H9 (cell line): ENCODE results near the gene ZNF784. TPM values are rescaled to one million over a fixed set of nuclear protein-coding genes. Genes with fewer than 3 reads are reported as not detected.

Source experiments
- DNase-seq: peaks from one replicate; pipeline ENCODE4 v3.0.0-alpha.2; 2017
- H2AFZ ChIP-seq: one replicate; pipeline ENCODE4 v1.6.1; 2013; ENCODE audit warnings: mild to moderate bottlenecking, low read length, control low read depth, moderate library complexity
- H2AK5ac ChIP-seq: 2 replicates; pipeline ENCODE4 v1.6.1; 2013; ENCODE audit warnings: low read length, control low read depth, mixed read lengths; ENCODE audit not compliant: insufficient read length
- H2BK120ac ChIP-seq: one replicate; pipeline ENCODE4 v1.6.1; 2013; ENCODE audit warnings: low read depth, mild to moderate bottlenecking, low read length, control low read depth, inconsistent platforms; ENCODE audit not compliant: poor library complexity, severe bottlenecking
- H2BK12ac ChIP-seq: 2 replicates; pipeline ENCODE4 v1.6.1; 2013; ENCODE audit warnings: low read length, control low read depth, mixed read lengths, low read depth; ENCODE audit not compliant: insufficient read length
- H2BK15ac ChIP-seq: 2 replicates; pipeline ENCODE4 v1.6.1; 2013; ENCODE audit warnings: low read depth, low read length, control low read depth
- H2BK20ac ChIP-seq: one replicate; pipeline ENCODE4 v1.6.1; 2013; ENCODE audit warnings: low read depth, mild to moderate bottlenecking, low read length, control low read depth, inconsistent platforms; ENCODE audit not compliant: poor library complexity, severe bottlenecking
- H2BK5ac ChIP-seq: 2 replicates; pipeline ENCODE4 v1.6.1; 2013; ENCODE audit warnings: low read length, control low read depth, mixed read lengths; ENCODE audit not compliant: insufficient read length
- H3K14ac ChIP-seq: 2 replicates; pipeline ENCODE4 v1.6.1; 2013; ENCODE audit warnings: low read length, control low read depth; ENCODE audit not compliant: insufficient read depth
- H3K18ac ChIP-seq: 2 replicates; pipeline ENCODE4 v1.6.1; 2013; ENCODE audit warnings: low read depth, mild to moderate bottlenecking, mixed read lengths, low read length, control low read depth; ENCODE audit not compliant: insufficient read length
- H3K23ac ChIP-seq: 2 replicates; pipeline ENCODE4 v1.6.1; 2013; ENCODE audit warnings: low read length, control low read depth, mixed read lengths, low read depth; ENCODE audit not compliant: insufficient read length
- H3K23me2 ChIP-seq: 2 replicates; pipeline ENCODE4 v1.6.1; 2013; ENCODE audit warnings: low read depth, mild to moderate bottlenecking, mixed read lengths, low read length, control low read depth; ENCODE audit not compliant: insufficient read length, poor library complexity, severe bottlenecking
- H3K27ac ChIP-seq: 2 replicates; pipeline ENCODE4 v1.5.1; 2013; ENCODE audit warnings: low read length, control low read depth, mixed read lengths, low read depth; ENCODE audit not compliant: insufficient read length
- H3K27me3 ChIP-seq: 2 replicates; pipeline ENCODE4 v1.6.1; 2013; ENCODE audit warnings: low read length, control low read depth, inconsistent platforms; ENCODE audit not compliant: insufficient read depth
- H3K4ac ChIP-seq: 2 replicates; pipeline ENCODE4 v1.6.1; 2013; ENCODE audit warnings: low read depth, mild to moderate bottlenecking, control low read depth, inconsistent platforms, low read length, moderate library complexity
- H3K4me1 ChIP-seq: 2 replicates; pipeline ENCODE4 v1.6.1; 2013; ENCODE audit warnings: low read length, control low read depth, inconsistent platforms; ENCODE audit not compliant: insufficient read depth
- H3K4me2 ChIP-seq: 2 replicates; pipeline ENCODE4 v1.6.1; 2013; ENCODE audit warnings: low read length, control low read depth, mixed read lengths; ENCODE audit not compliant: insufficient read length, insufficient read depth
- H3K56ac ChIP-seq: 2 replicates; pipeline ENCODE4 v1.6.1; 2013; ENCODE audit warnings: low read depth, mild to moderate bottlenecking, mixed read lengths, low read length, control low read depth; ENCODE audit not compliant: insufficient read length
- H3K79me1 ChIP-seq: 2 replicates; pipeline ENCODE4 v1.6.1; 2013; ENCODE audit warnings: low read depth, mild to moderate bottlenecking, moderate library complexity, low read length, control low read depth, inconsistent platforms; ENCODE audit not compliant: insufficient read depth, poor library complexity, severe bottlenecking
- H3K79me2 ChIP-seq: 2 replicates; pipeline ENCODE4 v1.6.1; 2013; ENCODE audit warnings: low read length, control low read depth, inconsistent platforms; ENCODE audit not compliant: insufficient read depth
- H3K9ac ChIP-seq: 2 replicates; pipeline ENCODE4 v1.6.1; 2013; ENCODE audit warnings: low read length, control low read depth, mixed read lengths; ENCODE audit not compliant: insufficient read length; ENCODE audit errors: extremely low read depth
- H3K9me3 ChIP-seq: one replicate; pipeline ENCODE4 v1.6.1; 2013; ENCODE audit warnings: low read depth, low read length, inconsistent platforms; ENCODE audit not compliant: control insufficient read depth
- H3T11ph ChIP-seq: one replicate; pipeline ENCODE4 v1.6.1; 2013; ENCODE audit warnings: mild to moderate bottlenecking, low read length, control low read depth, inconsistent platforms
- H4K20me1 ChIP-seq: one replicate; pipeline ENCODE4 v1.6.1; 2013; ENCODE audit not compliant: control insufficient read depth, insufficient read length, insufficient read depth
- H4K5ac ChIP-seq: 2 replicates; pipeline ENCODE4 v1.6.1; 2013; ENCODE audit warnings: low read depth, mild to moderate bottlenecking, mixed read lengths, low read length, control low read depth; ENCODE audit not compliant: insufficient read length
- H4K8ac ChIP-seq: replicated peaks from 2 replicates; pipeline ENCODE4 v1.6.1; 2013; ENCODE audit warnings: low read length, control low read depth, mixed read lengths, low read depth; ENCODE audit not compliant: insufficient read length
- H4K91ac ChIP-seq: 2 replicates; pipeline ENCODE4 v1.6.1; 2013; ENCODE audit warnings: low read depth, mild to moderate bottlenecking, moderate library complexity, mixed read lengths, low read length, control low read depth; ENCODE audit not compliant: insufficient read length
- H3K27ac Mint-ChIP-seq, 3 experiments: 2 replicates in 2 of 3; 3 replicates in 1 of 3; pipeline ENCODE4 v1.8.0; 2020 to 2021; ENCODE audit warnings: mixed read lengths in 3 of 3, mild to moderate bottlenecking in 1 of 3, moderate library complexity in 1 of 3
- H3K27me3 Mint-ChIP-seq: 2 replicates; pipeline ENCODE4 v1.8.0; 2021; ENCODE audit warnings: low read depth, mild to moderate bottlenecking, moderate library complexity, mixed read lengths
- H3K36me3 Mint-ChIP-seq, 3 experiments: 2 replicates in 2 of 3; 3 replicates in 1 of 3; pipeline ENCODE4 v1.8.0; 2020 to 2021; ENCODE audit warnings: low read depth in 3 of 3, mixed read lengths in 3 of 3; ENCODE audit not compliant: insufficient read depth in 1 of 3
- H3K4me1 Mint-ChIP-seq, 2 experiments: 2 replicates each; pipeline ENCODE4 v1.8.0; 2020; ENCODE audit warnings: mixed read lengths in 2 of 2
- H3K4me3 Mint-ChIP-seq, 2 experiments: 2 replicates in 1 of 2; 3 replicates in 1 of 2; pipeline ENCODE4 v1.8.0; 2020 to 2021; ENCODE audit warnings: mild to moderate bottlenecking in 2 of 2, mixed read lengths in 2 of 2, moderate library complexity in 1 of 2
- H3K9me3 Mint-ChIP-seq, 2 experiments: 2 replicates in 1 of 2; 3 replicates in 1 of 2; pipeline ENCODE4 v1.8.0; 2020; ENCODE audit warnings: mild to moderate bottlenecking in 2 of 2, mixed read lengths in 2 of 2, moderate library complexity in 1 of 2
- WGBS: extraction: QIAGEN DNeasy Blood & Tissue Kit; methylation state at CpG from one replicate; pipeline ENCODE4 v1.1.7; 2013; ENCODE audit warnings: missing lambda C conversion rate, low lambda C conversion rate, mixed read lengths; ENCODE audit not compliant: insufficient read length; ENCODE audit errors: extremely low coverage; 5-methylcytosine and 5-hydroxymethylcytosine counted together
- total RNA-seq: library from RNA; stranded (reverse); gene quantifications from 2 replicates; pipeline ENCODE4 v1.2.1, GENCODE V29; 2021
- TF ChIP-seq, protein P1 (sequence below): fragments of 200-600 bp; sonication (generic); conservative IDR thresholded peaks from 3 replicates; pipeline ENCODE4 v1.8.0; 2021; ENCODE audit warnings: antibody characterized with exemption, mild to moderate bottlenecking

ZNF784 gene
- total RNA-seq, 1 experiment from 2014 or later, result 10.7 TPM

DNA sequence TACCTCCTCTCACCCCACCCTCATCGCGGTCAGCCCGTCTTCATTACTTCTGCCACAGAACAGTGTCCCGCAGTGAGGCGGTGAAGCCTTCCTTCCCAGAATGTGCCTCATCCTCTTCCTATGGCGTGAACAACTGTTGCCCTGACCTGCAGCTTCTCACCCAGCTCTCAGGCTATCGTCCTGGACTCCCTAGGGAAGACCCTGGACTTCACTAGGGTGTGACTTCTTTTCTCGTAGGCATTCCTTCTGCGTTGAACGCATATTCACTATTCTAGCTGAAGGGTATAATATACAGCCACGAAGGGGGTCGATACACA, 17.9 kb downstream of the ZNF784 start:
- Histone ChIP-seq H3K23ac (no peak overlapping the region), H2BK20ac (no peak overlapping the region), H3K4me2 (peak overlapping the region; percentile 72), H3T11ph (no peak overlapping the region), H3K4ac (no peak overlapping the region), H2BK15ac (no peak overlapping the region), H4K20me1 (no peaks in the 10 kb centered on the region), H4K91ac (no peak overlapping the region), H3K4me1 (0 out of 2 replicates have a peak, but pooled peaks cover 3% of the 10 kb centered on the region), H3K9ac (peak overlapping the region; percentile 75), H4K8ac (no peak overlapping the region), H3K18ac (no peak overlapping the region), H3K23me2 (peaks cover 8% of the 10 kb centered on the region), H3K79me2 (peaks cover 1% of the 10 kb centered on the region; the same call in 1 of the 2 replicates), H2BK5ac (no peak overlapping the region), H3K27ac (no peak overlapping the region), H2AK5ac (no peak overlapping the region), H3K79me1 (peaks cover 4% of the 10 kb centered on the region), H2AFZ (no peak overlapping the region), H2BK12ac (no peak overlapping the region), H2BK120ac (no peak overlapping the region), H4K5ac (no peak overlapping the region), H3K27me3 (no peaks in the 10 kb centered on the region), H3K9me3 (no peaks in the 10 kb centered on the region), H3K14ac (peak overlapping the region; percentile 45; the same call in 1 of the 2 replicates), H3K56ac (no peak overlapping the region)
- no peaks in the 10 kb centered on the region for H3K27me3 Mint-ChIP-seq
- peaks cover 0 to 4% of the 10 kb centered on the region in 2 experiments; a peak in 1 of 5 replicates for H3K9me3 Mint-ChIP-seq
- WGBS, result no CpG with 5 or more reads among the region's 12 CpGs
- peaks cover 14 to 32% (median 23%) of the 10 kb centered on the region in 3 experiments for H3K36me3 Mint-ChIP-seq
- TF ChIP-seq, protein P1, sequence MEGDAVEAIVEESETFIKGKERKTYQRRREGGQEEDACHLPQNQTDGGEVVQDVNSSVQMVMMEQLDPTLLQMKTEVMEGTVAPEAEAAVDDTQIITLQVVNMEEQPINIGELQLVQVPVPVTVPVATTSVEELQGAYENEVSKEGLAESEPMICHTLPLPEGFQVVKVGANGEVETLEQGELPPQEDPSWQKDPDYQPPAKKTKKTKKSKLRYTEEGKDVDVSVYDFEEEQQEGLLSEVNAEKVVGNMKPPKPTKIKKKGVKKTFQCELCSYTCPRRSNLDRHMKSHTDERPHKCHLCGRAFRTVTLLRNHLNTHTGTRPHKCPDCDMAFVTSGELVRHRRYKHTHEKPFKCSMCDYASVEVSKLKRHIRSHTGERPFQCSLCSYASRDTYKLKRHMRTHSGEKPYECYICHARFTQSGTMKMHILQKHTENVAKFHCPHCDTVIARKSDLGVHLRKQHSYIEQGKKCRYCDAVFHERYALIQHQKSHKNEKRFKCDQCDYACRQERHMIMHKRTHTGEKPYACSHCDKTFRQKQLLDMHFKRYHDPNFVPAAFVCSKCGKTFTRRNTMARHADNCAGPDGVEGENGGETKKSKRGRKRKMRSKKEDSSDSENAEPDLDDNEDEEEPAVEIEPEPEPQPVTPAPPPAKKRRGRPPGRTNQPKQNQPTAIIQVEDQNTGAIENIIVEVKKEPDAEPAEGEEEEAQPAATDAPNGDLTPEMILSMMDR, result no peak
- H3K4me1 Mint-ChIP-seq, result peaks cover 27% of the 10 kb centered on the region in 2 experiments
- H3K27ac Mint-ChIP-seq, result peak overlapping the region; percentile 92 to 99 (median 97); a peak in 6 of 7 replicates
- peak overlapping the region; percentile 92 to 97 for H3K4me3 Mint-ChIP-seq
- no peak for DNase-seq
